NCI-H2171 (cell line): Measurements from ENCODE around the gene JADE2.

Experiments used
- DNase-seq: peaks from one replicate; lab custom pipeline; 2025; lab: John Stamatoyannopoulos, UW

The JADE2 gene

DNA sequence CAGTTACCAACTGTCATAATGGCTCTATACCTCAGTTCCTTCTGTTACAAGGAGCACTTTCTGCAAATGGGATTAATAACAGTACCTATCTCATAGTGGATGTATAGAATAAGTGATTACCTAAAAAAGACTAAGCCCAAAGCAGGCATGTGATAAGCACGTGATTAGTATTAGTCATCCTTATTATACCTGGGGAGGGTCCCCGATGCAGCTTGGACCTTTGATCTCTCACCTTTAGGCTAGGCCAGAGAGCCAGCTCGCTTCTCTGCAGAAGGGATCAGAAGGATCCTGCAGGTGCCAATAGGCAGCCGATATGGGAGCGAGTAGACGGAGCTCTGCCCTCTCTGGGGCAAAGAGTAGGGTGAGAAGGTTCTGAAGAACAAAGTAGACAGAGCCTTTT is 4.0 kb downstream of the JADE2 start:
- DNase-seq: no peak

DNA sequence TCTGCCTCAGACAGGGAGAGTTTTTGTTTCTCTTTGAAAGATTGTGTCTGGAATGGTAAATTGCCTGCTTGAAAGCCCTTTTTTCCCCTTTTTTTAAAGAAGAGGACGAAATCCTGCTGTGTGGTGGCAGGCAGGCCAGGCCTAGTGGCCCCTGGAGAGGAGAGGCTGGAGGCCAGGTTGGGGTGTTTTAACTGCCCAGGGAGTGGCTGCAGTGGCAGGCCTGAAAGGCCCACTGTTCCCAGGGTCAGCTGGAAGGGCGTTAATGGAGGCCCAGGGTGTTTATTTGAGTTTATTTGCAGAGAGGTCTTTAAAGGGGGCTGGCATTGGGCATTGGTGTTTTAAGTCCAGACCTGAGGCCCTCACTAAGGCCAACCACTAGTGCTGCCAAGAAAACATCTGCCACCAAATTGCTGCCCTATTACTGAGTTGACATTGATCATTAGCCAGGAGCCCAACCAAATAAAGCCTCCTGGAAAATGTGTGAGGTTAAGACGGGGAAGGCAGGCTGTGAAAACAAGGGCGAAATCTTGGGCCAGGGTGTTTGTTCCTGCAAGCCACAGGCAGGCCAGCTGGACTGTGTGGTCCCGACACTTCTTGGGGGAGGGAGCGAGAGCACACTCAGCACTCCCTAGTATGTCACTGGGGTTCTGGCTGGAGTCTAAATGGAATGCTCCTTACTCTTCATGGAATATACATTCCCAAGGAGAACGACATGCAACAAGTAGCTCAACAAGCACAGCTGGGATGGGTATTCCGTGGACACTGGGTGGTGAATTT is 5.0 kb downstream of the JADE2 start:
- DNase-seq: no peak

GRCh38 chr5:134533115-134533815 is 7.8 kb downstream of the JADE2 start:
- no peak for DNase-seq

DNA sequence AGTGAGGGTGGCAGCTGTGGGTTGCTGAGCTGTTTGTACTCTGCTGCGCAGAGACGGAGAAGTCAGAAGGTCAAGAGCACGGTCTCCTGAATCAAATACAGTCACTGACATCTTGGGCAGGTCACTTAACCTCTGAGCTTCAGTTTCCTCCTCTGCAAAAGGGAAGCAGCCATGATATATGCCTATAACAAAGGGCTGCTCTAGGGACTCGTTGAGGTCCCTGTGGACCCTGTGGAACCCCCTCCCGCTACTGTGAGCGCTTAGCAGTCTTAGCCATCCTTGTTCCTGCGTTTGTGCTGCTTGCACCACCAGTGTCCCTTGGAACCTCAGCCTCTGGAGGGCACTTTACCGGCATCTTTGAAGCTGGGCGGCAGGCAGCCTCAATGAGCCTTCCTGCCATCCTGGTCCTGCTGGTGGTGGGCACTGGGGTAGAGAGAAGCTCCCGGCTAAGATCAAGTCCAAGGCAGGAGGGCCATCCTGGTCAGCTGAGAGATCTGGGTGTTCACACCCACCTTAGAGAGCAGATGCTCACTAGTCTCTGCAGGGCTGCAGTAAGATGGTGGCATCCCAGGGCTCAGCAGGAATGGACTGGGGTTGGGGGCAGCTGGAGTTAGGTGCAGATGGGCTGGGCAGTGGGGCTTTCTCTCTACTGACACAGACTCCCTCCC is 8.7 kb downstream of the JADE2 start:
- no peak for DNase-seq

GRCh38 chr5:134534726-134535110 is 9.2 kb downstream of the JADE2 start:
- DNase-seq: no peak

- no peak for DNase-seq
Measured at GRCh38 chr5:134536876-134537275, 11.4 kb downstream of the JADE2 start.

DNA sequence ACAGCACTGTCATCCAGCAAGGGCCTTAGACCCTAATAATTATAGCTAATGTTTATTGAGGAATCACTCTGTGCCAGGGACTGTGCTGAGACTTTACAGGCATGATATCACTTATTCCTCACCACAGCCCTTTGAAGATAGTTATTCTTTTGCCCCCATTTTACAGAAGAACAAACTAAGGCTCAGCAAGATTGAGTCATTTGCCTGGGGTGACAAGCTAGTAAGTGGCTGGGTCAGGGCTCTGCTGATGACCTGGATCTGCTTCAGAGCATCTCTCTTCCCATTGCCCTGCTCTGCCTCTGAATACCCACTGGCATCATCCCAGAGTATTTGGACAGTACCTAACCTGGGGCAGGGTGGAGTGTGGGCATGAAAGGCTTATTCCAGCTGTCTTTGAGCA is 11.8 kb downstream of the JADE2 start:
- no peak for DNase-seq

- no peak for DNase-seq
Measured at GRCh38 chr5:134538296-134538695, 12.8 kb downstream of the JADE2 start.

- DNase-seq: no peak
Measured at GRCh38 chr5:134539732-134540131, 14.3 kb downstream of the JADE2 start.

DNA sequence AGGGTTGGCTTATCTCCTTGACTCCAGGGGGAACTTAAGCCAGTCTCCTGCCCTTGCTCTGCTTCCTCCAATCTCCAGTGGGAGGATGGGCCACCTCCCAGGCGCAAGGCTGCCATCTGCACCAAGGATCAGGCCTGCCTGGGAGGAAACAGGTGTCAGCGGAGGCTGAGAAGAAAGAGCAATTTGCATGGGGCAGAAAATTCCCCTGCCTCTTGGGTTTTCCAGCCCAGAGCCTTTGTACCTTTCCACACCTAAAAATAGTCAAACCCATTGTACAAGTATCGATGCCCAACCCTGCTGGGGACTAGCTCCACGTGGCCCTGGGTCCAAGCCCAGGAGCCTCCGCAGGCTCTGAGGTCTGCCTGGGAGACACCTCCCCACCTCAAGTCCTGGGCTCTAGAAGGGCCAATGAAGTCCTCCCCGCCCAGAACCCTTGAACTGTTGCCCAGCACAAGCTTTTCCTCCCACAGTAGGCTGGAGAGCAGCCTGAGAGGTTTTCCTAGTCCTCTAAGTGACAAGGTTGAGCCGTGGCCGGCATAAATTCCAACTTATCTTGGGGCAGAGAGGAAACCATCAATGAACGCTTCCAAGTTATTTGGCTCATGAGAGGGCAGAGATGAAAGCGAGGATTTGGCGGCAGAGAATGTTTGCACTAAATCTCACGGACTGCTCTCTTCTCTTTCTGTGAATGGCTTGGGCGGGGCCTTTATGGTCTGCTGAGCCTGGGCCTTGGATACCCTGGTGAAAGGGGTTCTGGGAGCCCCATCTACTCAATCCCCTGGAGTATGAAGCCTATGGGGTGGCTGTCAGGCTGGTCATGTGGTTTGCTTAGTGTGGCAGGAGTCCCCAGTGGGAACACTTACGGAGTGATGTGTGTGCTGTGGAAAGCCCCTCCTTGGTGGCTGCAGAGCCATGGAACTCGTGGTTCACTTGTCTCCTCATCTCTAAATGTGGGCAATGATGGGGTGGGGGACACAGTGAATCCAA is 15.6 kb downstream of the JADE2 start:
- no peak for DNase-seq

DNA sequence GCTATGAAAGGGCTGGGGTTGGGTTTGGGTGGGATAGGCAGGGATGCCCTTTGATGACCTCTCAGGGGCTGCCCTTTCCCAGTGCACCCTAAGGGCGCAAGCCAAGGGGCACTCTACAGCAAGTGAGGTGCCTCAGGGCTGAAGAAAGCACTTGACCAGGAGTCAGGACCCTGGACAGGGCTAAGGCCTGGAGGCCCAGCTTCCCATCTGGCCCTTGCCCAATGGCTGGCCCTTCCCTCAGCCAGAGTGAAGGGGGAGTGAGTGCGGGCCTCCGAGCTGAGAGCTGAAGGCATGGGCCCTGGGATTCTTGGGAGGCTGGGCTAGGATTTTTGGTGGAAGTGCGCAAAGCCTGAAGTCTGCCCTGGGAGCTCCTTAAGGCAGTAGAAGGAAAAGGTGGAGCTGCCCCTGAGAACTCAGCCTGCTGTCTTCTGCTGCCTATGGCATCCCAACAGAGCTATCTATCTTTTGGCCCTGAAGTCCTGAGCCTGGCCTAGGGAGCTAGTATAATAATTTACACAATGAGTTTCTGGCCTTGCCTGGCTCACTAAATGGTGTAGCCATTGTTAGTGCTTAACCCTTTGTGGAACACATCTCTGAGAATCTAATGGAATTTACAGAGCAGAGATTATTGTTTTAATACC is 16.4 kb downstream of the JADE2 start:
- DNase-seq: no peak

- DNase-seq: no peak
Measured at GRCh38 chr5:134543820-134544614, 18.5 kb downstream of the JADE2 start.

DNA sequence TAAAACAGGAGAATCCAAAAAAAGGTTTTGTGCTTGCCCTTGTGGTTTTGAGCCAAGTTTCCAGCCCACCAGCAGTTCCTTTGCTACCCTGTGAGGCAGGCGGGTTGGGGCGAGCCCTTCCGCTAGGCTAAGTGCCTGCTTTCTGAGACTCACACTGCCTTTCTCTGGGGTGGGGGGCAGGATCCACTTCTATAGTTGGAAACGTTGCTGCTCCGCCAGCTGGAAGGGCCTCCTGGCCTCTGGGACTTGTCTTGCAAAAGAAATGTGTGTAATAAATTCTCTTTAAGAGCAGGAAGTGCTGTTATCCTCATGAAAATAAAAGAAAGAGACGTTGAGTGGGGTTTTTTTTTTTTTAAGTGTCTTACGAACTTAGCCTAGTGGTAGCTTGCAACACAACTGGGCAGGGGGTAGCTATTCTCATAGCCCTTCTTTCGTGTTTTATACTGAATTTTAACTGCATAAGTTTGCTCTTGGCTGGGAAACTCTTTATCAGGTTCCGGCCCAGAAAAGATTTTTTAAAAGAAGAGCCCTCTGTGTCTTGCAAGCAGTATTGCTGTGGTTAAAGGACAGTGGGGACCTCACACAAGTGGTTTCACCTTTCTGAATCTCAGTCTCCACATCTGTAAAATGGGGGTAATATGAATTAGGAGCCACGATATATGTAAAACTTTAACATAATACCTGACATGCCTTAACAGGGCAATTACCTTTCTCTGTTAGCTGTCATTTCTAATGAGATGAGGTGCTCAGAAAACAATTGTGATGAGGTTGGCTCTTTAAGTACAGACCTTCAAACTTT is 19.8 kb downstream of the JADE2 start:
- DNase-seq: no peak

GRCh38 chr5:134547066-134547465 is 21.6 kb downstream of the JADE2 start:
- DNase-seq: no peak

- no peak for DNase-seq
Measured at GRCh38 chr5:134547579-134547978, 22.1 kb downstream of the JADE2 start.

DNA sequence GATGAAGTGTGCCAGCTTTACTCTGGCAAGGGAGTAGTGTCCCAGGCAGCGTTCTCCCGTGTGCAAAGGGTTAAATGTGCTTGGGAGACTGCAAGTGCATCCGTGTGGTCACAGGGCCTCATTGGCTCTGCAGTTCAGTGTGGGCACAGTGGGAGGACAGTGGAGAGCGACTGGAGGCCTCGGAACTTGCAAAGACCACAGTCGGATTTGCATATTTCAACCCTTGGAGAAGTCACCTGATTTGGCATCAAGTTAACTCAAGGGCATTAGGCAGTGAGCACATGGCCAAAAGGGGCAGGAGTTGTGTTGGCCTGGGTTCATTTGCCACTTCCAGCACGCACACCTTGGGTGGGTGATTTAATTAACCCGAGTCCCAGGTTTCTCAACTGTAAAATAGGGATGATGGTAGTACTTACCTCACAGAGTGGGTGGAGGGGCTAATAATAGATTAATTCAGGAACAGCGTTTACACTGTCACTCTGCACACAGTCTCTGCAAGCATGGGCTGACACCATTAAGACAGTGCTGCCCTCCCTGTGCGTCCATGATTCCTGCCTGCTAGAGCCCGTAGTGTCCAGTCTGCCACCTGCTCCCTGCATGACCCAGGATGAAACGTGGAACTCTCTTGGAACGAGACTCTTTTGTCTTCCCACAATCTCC is 22.7 kb downstream of the JADE2 start:
- DNase-seq: no peak

DNA sequence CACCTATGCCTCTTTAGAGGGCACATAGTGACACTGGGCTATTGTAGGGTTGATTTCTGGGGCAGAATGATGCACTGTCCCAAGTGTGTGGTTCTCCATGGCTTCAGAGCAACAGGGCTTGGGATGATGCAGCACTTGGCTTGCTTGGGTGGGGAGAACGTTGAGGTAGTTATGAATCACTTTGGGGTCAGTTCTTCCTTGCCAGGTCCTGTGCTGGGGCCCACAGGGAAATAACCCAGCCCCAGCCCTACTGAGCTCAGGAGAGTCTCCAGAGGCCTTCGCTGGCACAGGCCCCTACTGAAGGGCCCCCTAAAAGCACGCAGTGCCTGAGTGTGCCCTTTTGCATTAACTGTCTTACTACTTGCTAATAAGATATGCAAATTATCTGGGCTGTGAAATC is 24.2 kb downstream of the JADE2 start:
- no peak for DNase-seq

GRCh38 chr5:134550271-134551214 is 25.1 kb downstream of the JADE2 start:
- no peak for DNase-seq
